ENCODE data around the gene RNF208. TPM values are rescaled to one million over a fixed set of nuclear protein-coding genes. Genes with fewer than 3 reads are reported as not detected.
"Not testable (repeated sequence)": the region's sequence is repeated elsewhere in the genome, so short reads cannot be mapped to it uniquely, and the experiment has no call there.

RNF208 gene
- total RNA-seq, 1 donor: 0.45 TPM

- peak overlapping the region; percentile 82 for H3K4me3 ChIP-seq (ENCODE audit: low read depth, low read length)
- peak; percentile 37 for DNase-seq (ENCODE audit: low read depth)
- TF ChIP-seq, protein P1, sequence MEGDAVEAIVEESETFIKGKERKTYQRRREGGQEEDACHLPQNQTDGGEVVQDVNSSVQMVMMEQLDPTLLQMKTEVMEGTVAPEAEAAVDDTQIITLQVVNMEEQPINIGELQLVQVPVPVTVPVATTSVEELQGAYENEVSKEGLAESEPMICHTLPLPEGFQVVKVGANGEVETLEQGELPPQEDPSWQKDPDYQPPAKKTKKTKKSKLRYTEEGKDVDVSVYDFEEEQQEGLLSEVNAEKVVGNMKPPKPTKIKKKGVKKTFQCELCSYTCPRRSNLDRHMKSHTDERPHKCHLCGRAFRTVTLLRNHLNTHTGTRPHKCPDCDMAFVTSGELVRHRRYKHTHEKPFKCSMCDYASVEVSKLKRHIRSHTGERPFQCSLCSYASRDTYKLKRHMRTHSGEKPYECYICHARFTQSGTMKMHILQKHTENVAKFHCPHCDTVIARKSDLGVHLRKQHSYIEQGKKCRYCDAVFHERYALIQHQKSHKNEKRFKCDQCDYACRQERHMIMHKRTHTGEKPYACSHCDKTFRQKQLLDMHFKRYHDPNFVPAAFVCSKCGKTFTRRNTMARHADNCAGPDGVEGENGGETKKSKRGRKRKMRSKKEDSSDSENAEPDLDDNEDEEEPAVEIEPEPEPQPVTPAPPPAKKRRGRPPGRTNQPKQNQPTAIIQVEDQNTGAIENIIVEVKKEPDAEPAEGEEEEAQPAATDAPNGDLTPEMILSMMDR (IDR thresholded peaks at IDR 0.05; ENCODE audit: insufficient read depth, low read length): no peak
Measured at GRCh38 chr9:137241490-137242268, 19.6 kb upstream of the RNF208 start.

DNA sequence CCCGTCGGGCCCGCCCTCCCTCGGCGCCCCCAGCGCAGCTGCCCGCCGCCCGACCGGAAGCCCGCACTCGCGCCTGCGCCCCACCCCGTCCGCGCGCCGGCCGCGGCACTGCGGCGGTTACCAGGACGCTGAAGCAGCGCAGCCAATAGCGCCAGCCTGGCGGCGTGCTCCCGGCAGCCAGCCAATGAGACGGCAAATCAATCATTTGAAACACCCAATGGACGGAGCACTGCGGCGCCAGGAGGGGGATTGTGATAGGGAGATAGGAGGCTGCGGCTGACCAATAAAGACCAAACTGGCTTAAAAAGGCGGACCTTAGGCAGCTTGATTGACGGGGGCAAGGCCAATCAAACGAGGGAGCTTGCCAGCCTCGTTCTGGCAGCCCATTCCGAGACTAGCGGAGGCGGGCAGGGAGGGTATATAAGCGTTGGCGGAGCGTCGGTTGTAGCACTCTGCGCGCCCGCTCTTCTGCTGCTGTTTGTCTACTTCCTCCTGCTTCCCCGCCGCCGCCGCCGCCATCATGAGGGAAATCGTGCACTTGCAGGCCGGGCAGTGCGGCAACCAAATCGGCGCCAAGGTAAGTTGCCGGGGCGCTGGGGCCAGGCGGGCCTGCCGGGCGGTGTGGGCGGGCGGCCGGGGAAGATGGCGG lies 18.9 kb upstream of the RNF208 start, which contains the start of gene TUBB4B:
TSS of gene TUBB4B (plus strand) at position 447 of the 649 bp plus-strand sequence. CDS start at position 521, 74 bp downstream.
- TF ChIP-seq, protein P1 (IDR thresholded peaks at IDR 0.05; ENCODE audit: insufficient read depth, low read length): no peak
- peak; percentile 100 for DNase-seq (ENCODE audit: low read depth)
- H3K4me3 ChIP-seq (ENCODE audit: low read depth, low read length): peak within 1 kb of the TSS; percentile 82

GRCh38 chr9:137240318-137240840 lies 18.3 kb upstream of the RNF208 start:
- TF ChIP-seq, protein P1 (IDR thresholded peaks at IDR 0.05; ENCODE audit: insufficient read depth, low read length): no peak
- peak overlapping the region; percentile 72 for H3K4me3 ChIP-seq (ENCODE audit: low read depth, low read length)
- peak; percentile 71 for DNase-seq (ENCODE audit: low read depth)

- peak overlapping the region; percentile 72 for H3K4me3 ChIP-seq (ENCODE audit: low read depth, low read length)
- not testable (repeated sequence) for DNase-seq (ENCODE audit: low read depth)
Measured at GRCh38 chr9:137239541-137240200, 17.6 kb upstream of the RNF208 start.

DNA sequence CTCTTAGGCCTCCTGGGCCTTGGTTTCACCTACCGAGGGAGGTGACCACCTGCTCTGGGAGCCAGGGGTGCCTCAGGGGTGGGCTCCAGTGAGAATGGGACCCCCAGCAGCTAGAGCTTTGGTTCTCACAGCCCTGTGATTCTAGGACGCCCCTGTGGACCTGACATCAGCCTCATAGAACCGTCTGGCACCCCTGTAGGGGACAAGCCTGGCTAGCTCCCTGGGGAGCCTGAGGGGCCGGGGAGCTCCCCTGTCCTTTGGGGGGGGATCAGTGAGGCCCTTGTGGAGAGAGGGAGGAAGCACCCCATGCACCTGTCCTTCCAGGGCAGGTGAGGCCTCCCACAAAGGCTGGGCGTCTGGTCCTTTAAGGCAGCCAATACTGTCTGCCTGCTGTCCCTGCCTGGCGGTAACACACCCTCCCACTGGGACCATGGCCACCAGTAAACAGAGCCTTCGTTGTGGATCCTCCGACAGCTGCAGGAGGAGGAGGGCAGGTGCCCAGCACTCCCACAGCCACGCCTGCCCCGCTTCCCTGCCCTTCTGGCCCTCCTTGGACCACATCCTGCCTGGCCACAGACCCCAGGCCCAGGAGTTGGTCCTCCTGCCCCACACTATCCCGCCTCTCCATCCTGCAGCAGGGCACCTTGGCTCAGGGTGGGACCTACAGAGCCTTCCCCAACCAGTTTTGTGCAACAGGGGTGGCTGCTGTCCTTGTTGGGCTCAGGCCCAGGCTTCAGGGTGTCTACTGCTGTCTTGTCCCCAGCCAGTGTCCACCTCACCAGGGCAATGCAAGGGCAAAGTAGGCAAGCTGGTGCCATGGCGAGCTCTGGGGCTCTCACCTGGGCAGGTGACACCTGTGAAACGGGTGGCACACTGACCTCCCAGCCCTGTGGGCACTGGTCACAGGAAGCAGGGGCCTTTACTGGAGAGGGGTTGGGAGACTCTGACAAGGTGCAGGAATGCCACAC lies 16.0 kb upstream of the RNF208 start:
- no peak for DNase-seq (ENCODE audit: low read depth)
- TF ChIP-seq, protein P1 (IDR thresholded peaks at IDR 0.05; ENCODE audit: insufficient read depth, low read length): no peak
- H3K4me3 ChIP-seq (ENCODE audit: low read depth, low read length): no peak overlapping the region

DNA sequence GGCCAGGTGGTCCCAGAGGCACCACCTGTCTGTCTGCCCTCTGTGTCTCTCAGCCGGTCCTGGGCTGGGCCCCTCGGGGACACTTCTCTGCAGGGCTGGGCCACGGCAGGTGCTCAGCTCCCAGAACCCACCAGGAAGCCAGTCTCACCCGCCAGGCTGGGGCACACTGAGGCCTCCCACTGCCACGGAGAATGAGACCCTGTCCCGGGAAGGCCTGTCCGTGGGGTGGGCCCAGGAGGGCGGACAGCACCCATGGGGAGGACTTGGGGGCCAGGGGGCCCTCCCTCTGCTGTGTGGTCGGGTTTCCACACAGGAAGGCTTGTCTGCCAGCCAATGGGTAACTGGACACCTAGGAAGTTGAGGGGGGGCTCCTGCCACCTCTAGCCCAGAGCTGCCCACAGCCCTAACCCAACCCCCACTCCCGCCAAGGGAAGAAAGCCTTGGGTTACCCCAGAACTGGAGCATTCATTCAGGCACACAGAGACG lies 14.9 kb upstream of the RNF208 start:
- DNase-seq (ENCODE audit: low read depth): no peak
- TF ChIP-seq, protein P1 (IDR thresholded peaks at IDR 0.05; ENCODE audit: insufficient read depth, low read length): no peak

More for the DNA sequence above, 14.9 kb upstream of the RNF208 start:
- H3K4me3 ChIP-seq (ENCODE audit: low read depth, low read length): no peak overlapping the region
